ENCODE data around the gene CCL17. TPM values are rescaled to one million over a fixed set of nuclear protein-coding genes. Genes with fewer than 3 reads are reported as not detected.
A peak's percentile ranks its signal among the peaks of the same experiment; 100 is the strongest.
"Not testable (repeated sequence)": the region's sequence is repeated elsewhere in the genome, so short reads cannot be mapped to it uniquely, and the experiment has no call there.

Gene CCL17
- total RNA-seq, 2 donors from 2014 or later = not detected

GRCh38 chr16:57394444-57394843 lies 10.1 kb upstream of the CCL17 start:
- intact Hi-C loops (cut with DNase I) = no loop called here
- Histone ChIP-seq H3K9me3 (no peaks in the 10 kb centered on the region), H3K27me3 (no peaks in the 10 kb centered on the region)

GRCh38 chr16:57395026-57395425 lies 9.5 kb upstream of the CCL17 start:
- H3K9ac ChIP-seq (ENCODE audit: low read depth in 2 of 2, low read length in 2 of 2) = no peak overlapping the region
- no peak overlapping the region for H3K27ac ChIP-seq
- intact Hi-C loops (cut with DNase I) = no loop called here
- H3K4me3 ChIP-seq = no peak overlapping the region
- no peaks in the 10 kb centered on the region for H3K36me3 ChIP-seq
- no peak for DNase-seq
- no peak for TF ChIP-seq CTCF (IDR thresholded peaks at IDR 0.05)
- no peaks in the 10 kb centered on the region for H3K27me3 ChIP-seq
- H3K9me3 ChIP-seq = no peaks in the 10 kb centered on the region
- no peaks in the 10 kb centered on the region for H3K4me1 ChIP-seq

More at GRCh38 chr16:57394444-57394843, 10.1 kb upstream of the CCL17 start:
- H3K36me3 ChIP-seq = no peaks in the 10 kb centered on the region
- no peak overlapping the region for H3K4me3 ChIP-seq
- no peak overlapping the region for H3K27ac ChIP-seq
- no peak for TF ChIP-seq CTCF (IDR thresholded peaks at IDR 0.05)
- no peaks in the 10 kb centered on the region for H3K4me1 ChIP-seq
- peak; percentile 76 for DNase-seq
- H3K9ac ChIP-seq (ENCODE audit: low read depth in 2 of 2, low read length in 2 of 2) = no peak overlapping the region

GRCh38 chr16:57396786-57397185 lies 7.8 kb upstream of the CCL17 start:
- H3K4me3 ChIP-seq = no peak overlapping the region
- DNase-seq = no peak
- H3K36me3 ChIP-seq = no peaks in the 10 kb centered on the region
- H3K4me1 ChIP-seq = no peaks in the 10 kb centered on the region
- no peaks in the 10 kb centered on the region for H3K9me3 ChIP-seq
- no peak overlapping the region for H3K9ac ChIP-seq (ENCODE audit: low read depth in 2 of 2, low read length in 2 of 2)
- intact Hi-C loops (cut with DNase I) = no loop called here
- TF ChIP-seq CTCF (IDR thresholded peaks at IDR 0.05) = no peak
- H3K27me3 ChIP-seq = no peaks in the 10 kb centered on the region
- no peak overlapping the region for H3K27ac ChIP-seq

GRCh38 chr16:57397493-57397892 lies 7.1 kb upstream of the CCL17 start:
- H3K36me3 ChIP-seq; H3K4me3 ChIP-seq; H3K27me3 ChIP-seq; DNase-seq; H3K4me1 ChIP-seq; H3K27ac ChIP-seq; H3K9ac ChIP-seq (ENCODE audit: low read depth in 2 of 2, low read length in 2 of 2); intact Hi-C loops (cut with DNase I); H3K9me3 ChIP-seq: not testable (repeated sequence)

- no peak for DNase-seq
These were observed 2.5 kb upstream of the CCL17 start for GRCh38 chr16:57401943-57402640.

More at GRCh38 chr16:57401943-57402640, 2.5 kb upstream of the CCL17 start:
- no peak for TF ChIP-seq CTCF (IDR thresholded peaks at IDR 0.05)
- Histone ChIP-seq H3K9me3 (no peaks in the 10 kb centered on the region), H3K9ac (ENCODE audit: low read depth in 2 of 2, low read length in 2 of 2) (no peak overlapping the region), H3K27me3 (no peaks in the 10 kb centered on the region), H3K27ac (no peak overlapping the region), H3K36me3 (no peaks in the 10 kb centered on the region), H3K4me1 (no peaks in the 10 kb centered on the region), H3K4me3 (no peak overlapping the region)
- intact Hi-C loops (cut with DNase I) = no loop called here

Data from colonic mucosa (tissue), 4 donors.